OCI-LY7 (cell line): Measurements from ENCODE around the gene LRRC10. TPM values are rescaled to one million over a fixed set of nuclear protein-coding genes. Genes with fewer than 3 reads are reported as not detected.

Experiments used
- Bru-seq: library from RNA; stranded (reverse); fragments of 400-500 nt; gene quantifications from one replicate; lab custom pipeline; 2021; lab: Mats Ljungman, UMichigan
- BruChase-seq, 2 experiments: library from RNA; stranded (reverse); fragments of 400-500 nt; gene quantifications; one replicate each; lab custom pipeline; 2021; lab: Mats Ljungman, UMichigan
- BruUV-seq: library from RNA; stranded (reverse); fragments of 400-500 nt; replicated peaks from 2 replicates; lab custom pipeline; 2021; lab: Mats Ljungman, UMichigan
- CTCF ChIA-PET: fragments of 300-600 bp; sonication (Branson Sonifier 250); formaldehyde crosslinking; loops from one replicate; lab custom pipeline; 2022; ENCODE audit warnings: antibody characterized with exemption; ENCODE audit not compliant: unreplicated experiment; lab: Charles Lee
- POLR2A ChIA-PET: fragments of 300-600 bp; sonication (Branson Sonifier 250); formaldehyde crosslinking; loops from one replicate; lab custom pipeline; 2022; ENCODE audit warnings: antibody characterized with exemption; lab: Charles Lee
- DNase-seq: peaks from one replicate; pipeline ENCODE4 v3.0.0-alpha.2; 2015; ENCODE audit warnings: low spot score
- H2AFZ ChIP-seq: fragments of 200-600 bp; sonication (generic), shearing (Covaris generic); 2 replicates; pipeline ENCODE4 v1.6.1; 2014; ENCODE audit warnings: mild to moderate bottlenecking, antibody characterized with exemption, low read length, moderate library complexity
- H3K27ac ChIP-seq: fragments of 200-600 bp; sonication (generic); 2 replicates; pipeline ENCODE4 v1.5.1; 2014; ENCODE audit warnings: mixed run types, low read depth, mild to moderate bottlenecking, moderate library complexity, low read length, inconsistent platforms; ENCODE audit not compliant: poor library complexity, severe bottlenecking
- H3K36me3 ChIP-seq: fragments of 200-600 bp; sonication (generic); 2 replicates; pipeline ENCODE4 v1.6.1; 2014; ENCODE audit warnings: mild to moderate bottlenecking, antibody characterized with exemption, low read length, moderate library complexity, mixed read lengths; ENCODE audit not compliant: insufficient read depth
- H3K4me1 ChIP-seq: fragments of 200-600 bp; sonication (generic); 2 replicates; pipeline ENCODE4 v1.5.1; 2014; ENCODE audit warnings: mild to moderate bottlenecking, low read length; ENCODE audit not compliant: insufficient read depth, poor library complexity, severe bottlenecking
- H3K4me2 ChIP-seq: fragments of 200-600 bp; sonication (generic); 2 replicates; pipeline ENCODE4 v1.6.1; 2014; ENCODE audit warnings: mild to moderate bottlenecking, low read length
- H3K4me3 ChIP-seq: fragments of 200-600 bp; sonication (generic); 2 replicates; pipeline ENCODE4 v1.5.1; 2014; ENCODE audit warnings: mild to moderate bottlenecking, low read depth, low read length; ENCODE audit not compliant: poor library complexity, severe bottlenecking
- H3K79me2 ChIP-seq: fragments of 200-600 bp; sonication (generic); 2 replicates; pipeline ENCODE4 v1.6.1; 2016; ENCODE audit warnings: low read depth, mild to moderate bottlenecking, low read length, moderate library complexity, mixed read lengths; ENCODE audit not compliant: insufficient read depth
- H3K9me2 ChIP-seq: fragments of 200-600 bp; sonication (generic); 2 replicates; pipeline ENCODE4 v1.6.1; 2016; ENCODE audit warnings: mild to moderate bottlenecking, low read length, mixed read lengths; ENCODE audit not compliant: insufficient read depth
- H3K9me3 ChIP-seq: fragments of 200-600 bp; sonication (generic); 2 replicates; pipeline ENCODE4 v1.6.1; 2014; ENCODE audit warnings: mild to moderate bottlenecking, mixed run types, low read length, mixed read lengths
- H4K20me1 ChIP-seq: fragments of 200-600 bp; sonication (generic); 2 replicates; pipeline ENCODE4 v1.6.1; 2014; ENCODE audit warnings: mild to moderate bottlenecking, antibody characterized with exemption, low read length, moderate library complexity, mixed read lengths; ENCODE audit not compliant: insufficient read depth
- EZH2phosphoT487 ChIP-seq: fragments of 200-600 bp; sonication (generic); IDR thresholded peaks from 2 replicates; pipeline ENCODE4 v1.6.1; 2018; ENCODE audit warnings: low read depth, borderline replicate concordance, mild to moderate bottlenecking, mixed run types, antibody characterized with exemption, low read length, moderate library complexity, mixed read lengths
- intact Hi-C: fragments of 100-400 bp; cut with micrococcal nuclease; formaldehyde crosslinking; loops from one replicate; pipeline ENCODE4 v1.10.0; 2022; ENCODE audit not compliant: unreplicated experiment
- long read RNA-seq: library from polyadenylated mRNA; stranded (forward); transcript quantifications from one replicate; pipeline ENCODE4 v2.0.0, GENCODE V29; 2022
- total RNA-seq, 2 experiments: library from RNA; depleted of rRNA in 1 of 2; stranded (reverse); fragments of >200 nt in 1 of 2; shearing (Covaris generic) in 1 of 2; gene quantifications; 2 replicates each; pipeline ENCODE4 v1.2.3, GENCODE V29; 2014 to 2022
- TF ChIP-seq, protein P1 (sequence below): fragments of 200-600 bp; sonication (generic); conservative IDR thresholded peaks from 2 replicates; pipeline ENCODE4 v1.5.1; 2014; ENCODE audit warnings: mild to moderate bottlenecking, antibody characterized with exemption, low read length, moderate library complexity, mixed read lengths

Gene LRRC10, protein sequence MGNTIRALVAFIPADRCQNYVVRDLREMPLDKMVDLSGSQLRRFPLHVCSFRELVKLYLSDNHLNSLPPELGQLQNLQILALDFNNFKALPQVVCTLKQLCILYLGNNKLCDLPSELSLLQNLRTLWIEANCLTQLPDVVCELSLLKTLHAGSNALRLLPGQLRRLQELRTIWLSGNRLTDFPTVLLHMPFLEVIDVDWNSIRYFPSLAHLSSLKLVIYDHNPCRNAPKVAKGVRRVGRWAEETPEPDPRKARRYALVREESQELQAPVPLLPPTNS
- total RNA-seq (2014; rRNA removed; shearing (Covaris generic)): not detected in 2 replicates
- not detected in 2 replicates for total RNA-seq (2022)
- Bru-seq, nascent RNA: not detected
- BruChase-seq, experiment 1, labeled RNA remaining after a 6-hour chase: not detected
- not detected for BruChase-seq, experiment 2, labeled RNA remaining after a 2-hour chase
- long read RNA-seq: 0 reads

DNA sequence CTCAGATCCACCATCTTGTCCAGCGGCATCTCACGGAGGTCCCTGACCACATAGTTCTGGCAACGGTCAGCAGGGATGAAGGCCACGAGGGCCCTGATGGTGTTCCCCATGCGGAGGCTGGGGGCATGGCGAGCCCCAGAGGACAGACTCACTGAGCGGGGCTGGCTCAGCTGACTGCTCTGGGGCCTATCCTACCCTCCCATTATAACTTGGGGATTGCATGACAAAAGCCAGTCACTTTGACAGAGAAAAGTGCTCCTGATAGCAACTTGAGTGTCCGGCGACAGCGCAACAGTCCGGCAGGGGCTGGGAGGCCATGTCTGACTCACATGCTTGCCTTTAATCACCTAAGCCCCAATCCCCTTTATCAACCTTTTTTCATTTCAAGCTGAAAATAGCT is at the start of gene LRRC10:
TSS of gene LRRC10 (minus strand) at position 179 of the 400 bp plus-strand sequence. CDS start at position 110, 69 bp downstream.
- ChIA-PET POLR2A (interaction anchor here (0.7 kb wide), 1 partner anchor 16 kb away, joined by 4 read pairs; no protein-coding TSS in a partner anchor), CTCF (no interaction called here)
- Histone ChIP-seq H3K4me1 (no peaks in the 10 kb centered on the region), H2AFZ (no peak within 1 kb of the TSS), H3K79me2 (no peaks in the 10 kb centered on the region), H3K4me3 (no peak within 1 kb of the TSS), H4K20me1 (no peaks in the 10 kb centered on the region), H3K27ac (no peak within 1 kb of the TSS), H3K9me2 (no peaks in the 10 kb centered on the region), H3K9me3 (no peaks in the 10 kb centered on the region), H3K36me3 (no peaks in the 10 kb centered on the region), H3K4me2 (no peak within 1 kb of the TSS)
- TF ChIP-seq EZH2phosphoT487: no peak
- TF ChIP-seq, protein P1, sequence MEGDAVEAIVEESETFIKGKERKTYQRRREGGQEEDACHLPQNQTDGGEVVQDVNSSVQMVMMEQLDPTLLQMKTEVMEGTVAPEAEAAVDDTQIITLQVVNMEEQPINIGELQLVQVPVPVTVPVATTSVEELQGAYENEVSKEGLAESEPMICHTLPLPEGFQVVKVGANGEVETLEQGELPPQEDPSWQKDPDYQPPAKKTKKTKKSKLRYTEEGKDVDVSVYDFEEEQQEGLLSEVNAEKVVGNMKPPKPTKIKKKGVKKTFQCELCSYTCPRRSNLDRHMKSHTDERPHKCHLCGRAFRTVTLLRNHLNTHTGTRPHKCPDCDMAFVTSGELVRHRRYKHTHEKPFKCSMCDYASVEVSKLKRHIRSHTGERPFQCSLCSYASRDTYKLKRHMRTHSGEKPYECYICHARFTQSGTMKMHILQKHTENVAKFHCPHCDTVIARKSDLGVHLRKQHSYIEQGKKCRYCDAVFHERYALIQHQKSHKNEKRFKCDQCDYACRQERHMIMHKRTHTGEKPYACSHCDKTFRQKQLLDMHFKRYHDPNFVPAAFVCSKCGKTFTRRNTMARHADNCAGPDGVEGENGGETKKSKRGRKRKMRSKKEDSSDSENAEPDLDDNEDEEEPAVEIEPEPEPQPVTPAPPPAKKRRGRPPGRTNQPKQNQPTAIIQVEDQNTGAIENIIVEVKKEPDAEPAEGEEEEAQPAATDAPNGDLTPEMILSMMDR: no peak
- DNase-seq: no peak
- no TSS peak for BruUV-seq
- intact Hi-C loops: no loop called here

DNA sequence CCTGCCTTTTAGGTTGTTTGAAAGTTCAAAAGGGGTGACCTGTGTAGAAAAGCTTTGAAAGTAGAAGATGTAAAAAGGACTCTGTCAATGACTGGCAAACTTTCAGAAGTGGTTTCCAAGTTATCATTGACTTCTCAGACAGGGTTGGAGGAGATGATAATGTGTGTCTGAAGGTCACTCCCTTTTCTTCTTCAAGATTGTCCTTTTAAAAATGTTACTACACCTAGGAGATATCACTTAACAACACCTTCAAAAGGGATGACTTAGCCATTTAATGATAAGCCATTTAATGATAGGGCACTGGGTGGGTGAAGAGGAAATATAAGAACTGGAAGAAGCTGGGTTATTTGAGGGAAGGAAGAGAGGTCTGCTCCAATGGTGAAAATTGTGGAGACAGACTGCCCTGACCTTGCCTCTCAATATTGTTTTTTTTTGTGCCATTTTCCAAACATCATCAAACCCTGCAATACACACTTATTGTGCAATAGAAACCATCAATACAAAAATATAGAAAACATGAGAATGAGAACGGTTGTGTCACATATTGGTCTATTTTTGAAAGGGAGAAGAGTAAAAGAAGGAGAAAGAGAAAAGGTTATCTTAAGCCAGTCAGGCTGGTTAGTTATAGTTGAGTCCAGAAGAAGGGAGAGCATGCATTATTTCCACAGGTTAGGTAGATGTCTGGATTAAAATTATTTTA is 49.6 kb upstream of the LRRC10 start:
- DNase-seq: no peak
- intact Hi-C loops: no loop called here
- no peak overlapping the region for H3K4me3 ChIP-seq
- TF ChIP-seq, protein P1: no peak
- TF ChIP-seq EZH2phosphoT487: no peak
- no peaks in the 10 kb centered on the region for H4K20me1 ChIP-seq
- H3K36me3 ChIP-seq: peaks cover 19% of the 10 kb centered on the region
- no peak overlapping the region for H3K4me2 ChIP-seq
- H3K79me2 ChIP-seq: no peaks in the 10 kb centered on the region
- POLR2A ChIA-PET: interaction anchor here (0.6 kb wide), 1 partner anchor 234 kb away, joined by 3 read pairs; no protein-coding TSS in a partner anchor
- BruUV-seq: no TSS peak
- H3K9me2 ChIP-seq: no peaks in the 10 kb centered on the region
- H3K9me3 ChIP-seq: no peaks in the 10 kb centered on the region
- H3K4me1 ChIP-seq: no peaks in the 10 kb centered on the region
- H3K27ac ChIP-seq: no peak overlapping the region
- no peak overlapping the region for H2AFZ ChIP-seq
- CTCF ChIA-PET: no interaction called here
